GM12878 (cell line): ENCODE results near the gene CFLAR. TPM values are rescaled to one million over a fixed set of nuclear protein-coding genes. Genes with fewer than 3 reads are reported as not detected.

ENCODE experiments used
- ATAC-seq: fragments of 200-7000 bp; cut with Tn5 transposase; 3 replicates; pipeline ENCODE4 v1.9.1; 2020; ENCODE audit warnings: mild to moderate bottlenecking, moderate library complexity
- BruUV-seq: library from RNA; stranded (reverse); fragments of 400-500 nt; replicated peaks from 2 replicates; lab custom pipeline; 2021; lab: Mats Ljungman, UMichigan
- CTCF ChIA-PET: fragments of 300-600 bp; sonication (Branson Sonifier 250); formaldehyde crosslinking; extraction: SDS; loops from one replicate; lab custom pipeline; 2021; ENCODE audit warnings: inconsistent platforms; lab: Yijun Ruan, JAX
- POLR2A ChIA-PET: fragments of 350-600 bp; formaldehyde crosslinking; extraction: SDS; loops from one replicate; lab custom pipeline; 2021; ENCODE audit warnings: inconsistent platforms; lab: Charles Lee
- RAD21 ChIA-PET: fragments of 300-600 bp; sonication (Branson Sonifier 250); formaldehyde crosslinking; loops from one replicate; lab custom pipeline; 2023; ENCODE audit warnings: antibody characterized with exemption; ENCODE audit not compliant: unreplicated experiment; lab: Charles Lee
- SMC1A ChIA-PET: fragments of 300-600 bp; sonication (Branson Sonifier 250); formaldehyde crosslinking; loops from one replicate; lab custom pipeline; 2023; ENCODE audit not compliant: unreplicated experiment, uncharacterized antibody; lab: Charles Lee
- DNase-seq: peaks from one replicate; pipeline ENCODE4 v3.0.0-alpha.2; 2011; ENCODE audit warnings: low read depth, low spot score
- FAIRE-seq: peaks from 3 replicates; lab custom pipeline; 2011; peaks lifted over from hg19 to GRCh38; lab: Jason Lieb, UNC
- H2AFZ ChIP-seq: 2 replicates; pipeline ENCODE4 v1.6.0; 2011; ENCODE audit warnings: low read depth, low read length, control low read depth; ENCODE audit not compliant: control insufficient read depth
- H3K27ac ChIP-seq: 2 replicates; pipeline ENCODE4 v1.5.1; 2011; ENCODE audit warnings: control low read depth; ENCODE audit not compliant: control insufficient read depth, insufficient read depth
- H3K27me3 ChIP-seq, 2 experiments: replicated peaks in 1 of 2; 2 replicates each; pipeline versions ENCODE4 v1.6.0 to v1.6.1; 2011; ENCODE audit warnings: low read length in 1 of 2; ENCODE audit not compliant: control insufficient read depth in 2 of 2, insufficient read depth in 2 of 2
- H3K36me3 ChIP-seq, 2 experiments: 2 replicates each; pipeline ENCODE4 v1.5.1; 2011; ENCODE audit warnings: low read length in 1 of 2; ENCODE audit not compliant: control insufficient read depth in 2 of 2, insufficient read depth in 2 of 2
- H3K4me1 ChIP-seq: 2 replicates; pipeline ENCODE4 v1.6.1; 2011; ENCODE audit warnings: mild to moderate bottlenecking, low read length, moderate library complexity, mixed read lengths; ENCODE audit not compliant: control insufficient read depth, insufficient read depth
- H3K4me2 ChIP-seq: 2 replicates; pipeline ENCODE4 v1.6.0; 2011; ENCODE audit warnings: control low read depth; ENCODE audit not compliant: control insufficient read depth, insufficient read depth
- H3K4me3 ChIP-seq: fragments of 200-600 bp; sonication (generic); 2 replicates; pipeline ENCODE4 v1.5.1; 2016
- H3K79me2 ChIP-seq: 2 replicates; pipeline ENCODE4 v1.6.0; 2011; ENCODE audit warnings: low read length; ENCODE audit not compliant: control insufficient read depth, insufficient read depth
- H3K9ac ChIP-seq: 2 replicates; pipeline ENCODE4 v1.8.0; 2011; ENCODE audit warnings: low read length, control low read depth, mixed read lengths; ENCODE audit not compliant: control insufficient read depth, insufficient read depth
- H3K9me3 ChIP-seq: replicated peaks from 3 replicates; pipeline ENCODE4 v1.5.1; 2011; ENCODE audit warnings: mild to moderate bottlenecking, low read length; ENCODE audit not compliant: control insufficient read depth, insufficient read depth
- H4K20me1 ChIP-seq: 2 replicates; pipeline ENCODE4 v1.6.0; 2011; ENCODE audit not compliant: control insufficient read depth, insufficient read depth
- CREB1 ChIP-seq: IDR thresholded peaks from 2 replicates; pipeline ENCODE4 v1.6.1; 2012; ENCODE audit warnings: low read depth, mild to moderate bottlenecking, inconsistent platforms
- E4F1 ChIP-seq: fragments of 450-650 bp; IDR thresholded peaks from 2 replicates; pipeline ENCODE4 v1.6.1; 2018; ENCODE audit warnings: borderline replicate concordance, mild to moderate bottlenecking; ENCODE audit not compliant: partially characterized antibody
- EED ChIP-seq: sonication (generic); IDR thresholded peaks from 2 replicates; pipeline ENCODE4 v1.6.1; 2016; ENCODE audit warnings: antibody characterized with exemption, low read depth
- EZH2 ChIP-seq: IDR thresholded peaks from 2 replicates; pipeline ENCODE4 v1.6.1; 2012; ENCODE audit warnings: low read depth, mild to moderate bottlenecking, control low read depth, inconsistent platforms, low read length, borderline replicate concordance; ENCODE audit not compliant: control insufficient read depth
- IRF3 ChIP-seq: fragments of 450-650 bp; IDR thresholded peaks from 2 replicates; pipeline ENCODE4 v1.6.1; 2014; ENCODE audit warnings: mild to moderate bottlenecking
- IRF5 ChIP-seq: fragments of 450-650 bp; IDR thresholded peaks from 2 replicates; pipeline ENCODE4 v1.6.1; 2017; ENCODE audit warnings: borderline replicate concordance
- KLF5 ChIP-seq: fragments of 450-650 bp; IDR thresholded peaks from 2 replicates; pipeline ENCODE4 v1.6.1; 2014; ENCODE audit warnings: mild to moderate bottlenecking; ENCODE audit not compliant: partially characterized antibody
- MAX ChIP-seq: IDR thresholded peaks from 2 replicates; pipeline ENCODE4 v1.6.1; 2012; ENCODE audit warnings: low read depth, low read length, improper control_type of control experiment
- NBN ChIP-seq: fragments of 450-650 bp; IDR thresholded peaks from 2 replicates; pipeline ENCODE4 v1.6.1; 2016
- NFXL1 ChIP-seq: fragments of 450-650 bp; IDR thresholded peaks from 2 replicates; pipeline ENCODE4 v1.6.1; 2017; ENCODE audit warnings: antibody characterized with exemption, mild to moderate bottlenecking, borderline replicate concordance
- NKRF ChIP-seq: fragments of 450-650 bp; conservative IDR thresholded peaks from 2 replicates; pipeline ENCODE4 v1.6.1; 2017; ENCODE audit warnings: mild to moderate bottlenecking, moderate library complexity
- POLR2AphosphoS2 ChIP-seq: IDR thresholded peaks from 2 replicates; pipeline ENCODE4 v1.6.1; 2011; ENCODE audit warnings: low read depth, mild to moderate bottlenecking, low read length, improper control_type of control experiment, moderate library complexity
- RUNX3 ChIP-seq: IDR thresholded peaks from 2 replicates; pipeline ENCODE4 v1.6.1; 2012; ENCODE audit warnings: low read length, inconsistent platforms
- SREBF2 ChIP-seq: IDR thresholded peaks from 2 replicates; pipeline ENCODE4 v1.6.1; 2012; ENCODE audit warnings: mild to moderate bottlenecking, low read length
- TBL1XR1 ChIP-seq: IDR thresholded peaks from 2 replicates; pipeline ENCODE4 v1.6.1; 2012; ENCODE audit warnings: low read depth, low read length, improper control_type of control experiment
- ZNF274 ChIP-seq: IDR thresholded peaks from one replicate; pipeline ENCODE4 v1.8.0; 2011; ENCODE audit not compliant: insufficient read length, insufficient read depth
- WGBS: methylation state at CpG from one replicate; pipeline ENCODE4 v1.1.6; 2016; ENCODE audit warnings: low lambda C conversion rate; ENCODE audit not compliant: insufficient replicate concordance, insufficient coverage; ENCODE audit errors: missing lambda C conversion rate; 5-methylcytosine and 5-hydroxymethylcytosine counted together
- in situ Hi-C: fragments of 300-500 bp; cut with MboI; formaldehyde crosslinking; loops from 9 replicates; pipeline ENCODE4 v1.14.3; 2018; ENCODE audit warnings: mixed read lengths
- intact Hi-C: fragments of 100-400 bp; cut with micrococcal nuclease; formaldehyde crosslinking; loops from one replicate; pipeline ENCODE4 v1.14.2; 2022; ENCODE audit not compliant: unreplicated experiment
- polyA plus RNA-seq, 11 experiments: library from polyadenylated mRNA; depleted of rRNA in 4 of 11; unstranded in 6 of 11; stranded (reverse) in 5 of 11; fragments of >200 nt; fragmentation: Nextera tagmentation in 4 of 11; fragmentation: Illumina TruSeq in 1 of 11; extraction: Ambion mirVana in 4 of 11; extraction: Trizol in 1 of 11; gene quantifications; 1 replicate in 1 of 11; 2 replicates in 10 of 11; pipeline versions ENCODE4 v1.2.1 to v1.2.3, GENCODE V29; 2011 to 2016; ENCODE audit warnings: inconsistent platforms in 2 of 11, missing spikeins in 2 of 11, low read depth in 1 of 11
- total RNA-seq, 4 experiments: library from RNA; depleted of rRNA in 3 of 4; stranded (reverse); fragments of >200 nt in 3 of 4; fragmentation: Illumina TruSeq in 1 of 4; extraction: Trizol in 1 of 4; gene quantifications; 2 replicates each; pipeline versions ENCODE4 v1.2.1 to v1.2.3, GENCODE V29; 2013 to 2021

The CFLAR gene
- total and polyA plus RNA-seq, 10 of the 15 experiments (the other 5 are each of a cell fraction or from before 2014, with no cell fraction given), result 80.6 to 181 (median 101) TPM

GRCh38 chr2:201196003-201196402, 80.0 kb downstream of the CFLAR start (continued):
- TF ChIP-seq E4F1 (no peak), ZNF274 (no peak), MAX (no peak)

GRCh38 chr2:201196803-201197202, 80.8 kb downstream of the CFLAR start:
- Histone ChIP-seq H4K20me1 (peaks cover 3% of the 10 kb centered on the region; the same call in 1 of the 2 replicates), H3K9ac (no peak overlapping the region)
- WGBS, result 95% methylated on average over 1 of the region's 1 CpG
- no peak for TF ChIP-seq KLF5
- no peak for TF ChIP-seq EZH2
- TF ChIP-seq RUNX3, result no peak
- TF ChIP-seq NKRF, result no peak
- TF ChIP-seq NFXL1, result no peak
- no peak for TF ChIP-seq POLR2AphosphoS2
- TF ChIP-seq NBN, result no peak
- no peak for TF ChIP-seq EED
- no peak for TF ChIP-seq IRF3
- TF ChIP-seq IRF5, result no peak
- TF ChIP-seq TBL1XR1, result no peak
- no peak for TF ChIP-seq SREBF2
- TF ChIP-seq CREB1, result no peak
- TF ChIP-seq, all 136 proteins: peak for 0
- no peak for DNase-seq
- Histone ChIP-seq H3K79me2 (no peaks in the 10 kb centered on the region), H3K27me3 (no peaks in the 10 kb centered on the region), H3K4me3 (no peak overlapping the region), H3K4me1 (peaks cover 12% of the 10 kb centered on the region; the same call in 1 of the 2 replicates), H3K9me3 (no peaks in the 10 kb centered on the region; the same call in 2 of the 3 replicates), H3K36me3 (no peaks in the 10 kb centered on the region; a peak in 3 of 4 replicates), H3K4me2 (no peak overlapping the region), H3K27ac (no peak overlapping the region), H2AFZ (no peak overlapping the region)
- ChIA-PET POLR2A (no interaction called here), CTCF (interaction anchor here (0.8 to 7.2 kb wide), 7 partner anchors 7 to 36 kb away, joined by 3 to 85 read pairs (median 4); partner anchors contain the start of gene CASP10), SMC1A (interaction anchor here (0.8 to 6.6 kb wide), 9 partner anchors 13 to 128 kb away, joined by 3 to 86 read pairs (median 4); partner anchors contain the start of gene CASP10), RAD21 (interaction anchor here (1.3 kb wide), 1 partner anchor 14 kb away, joined by 3 read pairs; the partner anchor contains the start of gene CASP10)
- BruUV-seq, result no TSS peak
- in situ Hi-C loops, result no loop called here
- FAIRE-seq, result no peak
- ATAC-seq, result no peak
- intact Hi-C loops, result no loop called here
